GM23338 (cell line): Measurements from ENCODE around the gene PELI1.

Experiments
- CREB1 ChIP-seq: fragments of 250-450 bp; sonication (Bioruptor Pico); IDR thresholded peaks from 2 replicates; pipeline ENCODE4 v1.5.0; 2020; ENCODE audit warnings: low read depth, mild to moderate bottlenecking, moderate library complexity
- CTCF ChIP-seq, 2 experiments: fragments of 200-600 bp in 1 of 2; sonication (generic) in 1 of 2; conservative IDR thresholded peaks; 2 replicates each; pipeline versions ENCODE4 v1.5.1 to v1.6.1; 2016 to 2017; ENCODE audit warnings: antibody characterized with exemption in 2 of 2, low read depth in 2 of 2, mild to moderate bottlenecking in 2 of 2, moderate library complexity in 1 of 2
- ETS1 ChIP-seq: IDR thresholded peaks from 2 replicates; pipeline ENCODE4 v1.6.1; 2016; ENCODE audit warnings: antibody characterized with exemption
- EZH2 ChIP-seq: fragments of 200-600 bp; sonication (generic); IDR thresholded peaks from one replicate; pipeline ENCODE4 v1.8.0; 2017; ENCODE audit warnings: antibody characterized with exemption, mild to moderate bottlenecking, low read depth; ENCODE audit not compliant: unreplicated experiment
- EZH2phosphoT487 ChIP-seq: fragments of 200-600 bp; sonication (generic); IDR thresholded peaks from one replicate; pipeline ENCODE4 v1.8.1; 2018; ENCODE audit warnings: antibody characterized with exemption; ENCODE audit not compliant: unreplicated experiment
- JUNB ChIP-seq: IDR thresholded peaks from one replicate; pipeline ENCODE4 v1.6.1; 2016; ENCODE audit warnings: antibody characterized with exemption; ENCODE audit not compliant: unreplicated experiment
- NANOG ChIP-seq: IDR thresholded peaks from 2 replicates; pipeline ENCODE4 v1.6.1; 2016; ENCODE audit warnings: antibody characterized with exemption, borderline replicate concordance
- POLR2AphosphoS5 ChIP-seq: IDR thresholded peaks from 2 replicates; pipeline ENCODE4 v1.6.1; 2016; ENCODE audit warnings: antibody characterized with exemption, low read depth
- REST ChIP-seq: IDR thresholded peaks from one replicate; pipeline ENCODE4 v1.6.1; 2018; ENCODE audit warnings: antibody characterized with exemption; ENCODE audit not compliant: unreplicated experiment
- STAT1 ChIP-seq: IDR thresholded peaks from one replicate; pipeline ENCODE4 v1.6.1; 2016; ENCODE audit warnings: antibody characterized with exemption; ENCODE audit not compliant: unreplicated experiment
- ZNF114 ChIP-seq: fragments of 250-450 bp; sonication (Bioruptor Pico); IDR thresholded peaks from 2 replicates; pipeline ENCODE4 v1.5.0; 2020; ENCODE audit warnings: mild to moderate bottlenecking, moderate library complexity
- ZNF331 ChIP-seq: fragments of 250-450 bp; sonication (Bioruptor Pico); IDR thresholded peaks from 2 replicates; pipeline ENCODE4 v1.5.0; 2020; ENCODE audit warnings: low read depth, mild to moderate bottlenecking, moderate library complexity
- ZNF462 ChIP-seq: fragments of 250-450 bp; sonication (Bioruptor Pico); IDR thresholded peaks from 2 replicates; pipeline ENCODE4 v1.5.0; 2020; ENCODE audit warnings: mild to moderate bottlenecking, moderate library complexity

- TF ChIP-seq CTCF (conservative IDR thresholded peaks at IDR 0.05; ENCODE audit: low read depth in 2 of 2) (no peak), REST (no peak), POLR2AphosphoS5 (no peak), EZH2 (no peak), JUNB (no peak), CREB1 (no peak), ETS1 (no peak), EZH2phosphoT487 (no peak), NANOG (no peak), ZNF331 (CRISPR knock-in tag) (no peak), ZNF114 (CRISPR knock-in tag) (no peak), STAT1 (no peak), ZNF462 (CRISPR knock-in tag) (no peak)
Observed at GRCh38 chr2:64105670-64106461, 38.4 kb downstream of the PELI1 start.
